ENCODE results near the gene ARHGAP42.

Gene ARHGAP42

GRCh38 chr11:100682247-100682969 lies 4.7 kb upstream of the ARHGAP42 start:
- no peaks in the 10 kb centered on the region for H3K36me3 ChIP-seq
- no peak overlapping the region for H3K27ac ChIP-seq
- no peak overlapping the region for H3K4me3 ChIP-seq (ENCODE audit: low read depth, low read length)
- TF ChIP-seq CTCF (IDR thresholded peaks at IDR 0.05; ENCODE audit: low read depth, low read length) = no peak
- H3K9me3 ChIP-seq (ENCODE audit: severe bottlenecking) = no peaks in the 10 kb centered on the region
- no peak for DNase-seq
- H3K27me3 ChIP-seq (ENCODE audit: insufficient read depth, low read depth, severe bottlenecking) = no peaks in the 10 kb centered on the region

- no peak for TF ChIP-seq CTCF (IDR thresholded peaks at IDR 0.05; ENCODE audit: low read depth, low read length)
- DNase-seq = no peak
- Histone ChIP-seq H3K27ac (no peak overlapping the region), H3K27me3 (ENCODE audit: insufficient read depth, low read depth, severe bottlenecking) (no peaks in the 10 kb centered on the region), H3K4me3 (ENCODE audit: low read depth, low read length) (no peak overlapping the region), H3K9me3 (ENCODE audit: severe bottlenecking) (no peaks in the 10 kb centered on the region), H3K36me3 (no peaks in the 10 kb centered on the region)
Measured at GRCh38 chr11:100683126-100683525, 4.0 kb upstream of the ARHGAP42 start.

- no peak overlapping the region for H3K4me3 ChIP-seq (ENCODE audit: low read depth, low read length)
- TF ChIP-seq CTCF (IDR thresholded peaks at IDR 0.05; ENCODE audit: low read depth, low read length) = no peak
- no peak overlapping the region for H3K27ac ChIP-seq
Measured at GRCh38 chr11:100684101-100685065, 2.7 kb upstream of the ARHGAP42 start.

GRCh38 chr11:100686476-100687053 lies 523 bp upstream of the ARHGAP42 start:
- Histone ChIP-seq H3K36me3 (no peaks in the 10 kb centered on the region), H3K4me3 (ENCODE audit: low read depth, low read length) (peak overlapping the region; percentile 76), H3K27ac (peak overlapping the region; percentile 76), H3K9me3 (ENCODE audit: severe bottlenecking) (no peaks in the 10 kb centered on the region), H3K27me3 (ENCODE audit: insufficient read depth, low read depth, severe bottlenecking) (no peaks in the 10 kb centered on the region)
- DNase-seq = no peak
- TF ChIP-seq CTCF (IDR thresholded peaks at IDR 0.05; ENCODE audit: low read depth, low read length) = no peak

More at GRCh38 chr11:100684101-100685065, 2.7 kb upstream of the ARHGAP42 start:
- Histone ChIP-seq H3K9me3 (ENCODE audit: severe bottlenecking) (no peaks in the 10 kb centered on the region), H3K27me3 (ENCODE audit: insufficient read depth, low read depth, severe bottlenecking) (no peaks in the 10 kb centered on the region), H3K36me3 (no peaks in the 10 kb centered on the region)
- DNase-seq = no peak

GRCh38 chr11:100687630-100688395 lies 725 bp downstream of the ARHGAP42 start:
- peak; percentile 68 for DNase-seq
- peak; percentile 77 for TF ChIP-seq CTCF (IDR thresholded peaks at IDR 0.05; ENCODE audit: low read depth, low read length)
- peak overlapping the region; percentile 76 for H3K4me3 ChIP-seq (ENCODE audit: low read depth, low read length)
- no peaks in the 10 kb centered on the region for H3K27me3 ChIP-seq (ENCODE audit: insufficient read depth, low read depth, severe bottlenecking)
- no peaks in the 10 kb centered on the region for H3K9me3 ChIP-seq (ENCODE audit: severe bottlenecking)
- peak overlapping the region; percentile 76 for H3K27ac ChIP-seq
- H3K36me3 ChIP-seq = no peaks in the 10 kb centered on the region
